Ureter (tissue), 1 donor: ENCODE results near the gene MECR. TPM values are rescaled to one million over a fixed set of nuclear protein-coding genes. Genes with fewer than 3 reads are reported as not detected.
"Not testable (repeated sequence)": the region's sequence is repeated elsewhere in the genome, so short reads cannot be mapped to it uniquely, and the experiment has no call there.

Experiments
- DNase-seq: peaks from one replicate; pipeline ENCODE4 v3.0.0-alpha.2; 2020; ENCODE audit warnings: low spot score
- total RNA-seq: library from RNA; stranded (reverse); gene quantifications from one replicate; pipeline ENCODE4 v1.2.4, GENCODE V29; 2023
- donor health status: DM: yes; HTN: yes; CAD: no.

MECR gene
- total RNA-seq, 1 donor from 2014 or later: 49.0 TPM

DNA sequence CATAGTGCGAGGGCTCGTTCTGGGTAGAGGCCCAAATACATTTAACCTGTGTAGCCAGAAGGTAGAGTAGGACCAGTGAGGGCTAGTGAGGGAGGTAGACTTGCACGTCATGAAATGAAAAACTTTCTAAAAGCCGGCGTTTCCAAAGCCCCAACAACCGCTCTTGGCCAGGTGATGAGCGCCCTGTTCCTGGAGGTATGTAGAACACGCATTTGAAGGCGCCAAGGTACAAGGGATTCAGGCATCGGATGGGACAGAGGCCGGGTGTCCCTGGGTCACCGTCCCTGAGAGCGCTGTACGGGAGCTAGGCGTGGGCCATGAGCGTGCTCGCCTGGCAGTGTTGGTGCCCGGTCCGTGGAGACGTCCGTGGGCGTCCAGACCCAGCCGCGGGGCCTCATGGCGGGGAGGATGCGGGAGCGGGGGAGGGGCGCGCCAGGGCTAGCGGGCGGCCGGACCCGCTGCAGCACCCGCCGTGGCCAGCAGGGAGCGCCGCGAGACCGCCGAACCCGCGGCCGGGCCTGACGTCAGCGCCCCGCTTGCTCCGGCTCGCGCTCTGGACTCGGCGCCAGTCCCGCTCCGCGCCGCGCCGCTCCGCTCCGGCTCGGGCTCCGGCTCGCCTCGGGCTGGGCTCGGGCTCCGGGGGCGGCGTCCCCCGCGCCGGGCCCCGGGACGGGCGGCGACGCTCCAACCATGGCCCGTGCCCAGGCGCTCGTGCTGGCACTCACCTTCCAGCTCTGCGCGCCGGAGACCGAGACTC lies 5.4 kb upstream of the MECR start, which contains the start of gene PTPRU:
Gene PTPRU, plus strand, starts transcription at position 568 of the 757 bp plus-strand sequence. Its CDS starts 123 bp downstream, at position 691.
- DNase-seq: peak; percentile 81

GRCh38 chr1:29234881-29235280 lies 4.1 kb upstream of the MECR start:
- DNase-seq: not testable (repeated sequence)

DNA sequence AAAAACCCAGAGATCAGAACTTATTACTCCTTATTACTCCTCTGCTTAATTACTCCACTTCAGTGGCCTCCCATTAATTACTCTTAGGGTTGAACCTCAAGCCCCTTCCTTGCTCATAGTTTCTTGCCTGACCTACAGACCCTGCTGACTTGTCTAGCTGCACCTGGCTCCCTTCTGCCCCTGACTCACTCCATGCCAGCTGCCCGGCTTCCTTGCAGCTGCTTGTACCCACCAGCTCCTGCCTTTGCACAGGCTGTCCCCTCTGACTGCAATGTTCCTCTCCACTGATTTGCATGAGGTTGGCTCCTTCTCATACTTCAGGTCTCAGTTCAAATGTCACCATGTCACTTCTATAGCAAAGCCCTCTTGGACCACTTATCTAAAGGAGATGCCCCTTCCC lies 3.7 kb upstream of the MECR start:
- no peak for DNase-seq

DNA sequence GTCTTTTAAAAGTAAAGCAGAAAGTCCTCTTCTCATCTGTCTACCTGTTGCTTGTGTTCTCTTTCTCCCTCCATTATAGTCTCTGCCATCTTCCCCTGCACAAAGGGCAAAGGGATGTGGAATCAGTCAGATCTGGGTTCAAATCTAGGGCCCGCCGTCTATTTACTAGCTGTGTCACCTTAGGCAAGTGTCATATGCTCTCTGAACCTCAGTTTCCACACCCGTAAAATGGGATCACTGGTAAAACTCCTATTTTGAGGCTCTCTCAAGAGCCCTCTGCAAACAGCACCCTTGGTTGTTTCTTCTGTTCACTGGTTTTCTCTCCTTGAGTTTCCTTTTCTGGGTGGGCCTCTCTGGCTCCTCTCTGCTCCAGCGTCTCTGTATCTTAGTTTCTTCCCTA lies 3.0 kb upstream of the MECR start:
- no peak for DNase-seq

DNA sequence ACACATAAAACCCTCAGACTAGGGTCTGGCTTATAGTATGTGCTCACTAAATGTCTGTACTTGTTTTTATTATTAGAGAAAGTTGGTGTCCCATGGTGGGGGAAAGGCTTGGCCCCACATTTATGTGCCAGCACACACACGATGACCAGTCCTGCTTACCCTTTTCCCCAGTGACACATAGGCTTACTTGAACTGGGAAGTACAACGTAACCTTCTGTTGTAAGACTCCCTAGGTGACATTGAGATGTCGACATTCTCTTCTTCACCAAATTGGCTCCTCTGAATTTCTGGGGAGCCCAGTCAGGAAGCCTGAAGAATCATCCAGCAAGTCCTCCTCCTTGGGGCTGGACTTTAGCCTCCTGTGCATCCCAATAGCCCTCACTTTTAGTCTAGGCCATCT lies 1.7 kb upstream of the MECR start:
- DNase-seq: no peak

DNA sequence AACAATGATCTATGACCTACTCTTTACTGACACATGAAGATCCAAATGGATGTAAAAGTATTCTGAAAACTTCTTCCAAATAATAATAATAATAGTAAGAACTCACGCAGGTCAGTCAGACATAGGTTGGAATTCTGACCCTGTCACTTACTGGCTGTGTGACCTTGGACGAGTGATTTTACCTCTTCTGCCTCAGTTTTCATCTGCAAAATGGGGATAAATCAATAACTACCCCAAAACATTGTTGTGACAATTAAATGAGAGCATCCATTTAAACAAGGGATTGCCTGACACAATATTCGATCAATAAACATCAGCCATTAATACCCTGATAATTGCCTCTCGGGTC lies 556 bp downstream of the MECR start:
- no peak for DNase-seq

DNA sequence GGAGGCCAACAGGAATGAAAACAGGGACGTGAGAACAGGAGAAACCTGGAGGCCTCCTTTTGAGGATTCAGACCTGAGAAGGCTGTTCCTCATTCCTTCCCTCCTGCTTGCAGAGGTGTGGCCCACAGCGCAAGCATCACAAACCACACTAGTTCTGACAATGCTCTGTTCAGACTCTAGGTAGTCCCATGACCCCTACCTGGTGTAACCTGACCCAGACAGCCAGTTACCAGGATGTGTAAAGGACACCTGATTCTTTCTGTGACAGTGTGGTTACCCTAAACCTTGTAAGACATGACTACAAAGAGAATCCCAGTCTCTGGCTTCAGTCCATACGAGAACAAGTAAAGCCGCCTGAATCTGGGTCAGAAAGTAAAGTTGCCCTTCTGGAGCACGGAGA lies 3.2 kb downstream of the MECR start:
- DNase-seq: no peak

DNA sequence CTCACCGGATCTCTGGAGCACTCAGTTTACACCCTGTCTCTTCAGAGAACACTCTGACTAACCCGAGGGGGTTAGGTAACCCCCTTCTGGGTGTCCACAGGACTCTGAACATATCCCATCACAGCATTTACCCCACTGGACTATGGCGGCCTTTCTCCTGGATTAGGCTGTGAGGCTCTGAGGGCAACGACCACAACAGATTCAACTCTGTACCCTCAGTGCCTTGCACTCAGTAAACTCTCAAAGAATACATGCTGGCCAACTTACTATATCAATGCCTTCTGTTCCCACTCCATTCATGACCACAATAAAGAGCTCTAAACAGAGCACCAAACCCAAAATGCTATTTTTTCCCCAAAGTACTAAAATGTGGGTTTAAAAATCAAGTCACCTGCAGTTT lies 5.4 kb downstream of the MECR start:
- no peak for DNase-seq

DNA sequence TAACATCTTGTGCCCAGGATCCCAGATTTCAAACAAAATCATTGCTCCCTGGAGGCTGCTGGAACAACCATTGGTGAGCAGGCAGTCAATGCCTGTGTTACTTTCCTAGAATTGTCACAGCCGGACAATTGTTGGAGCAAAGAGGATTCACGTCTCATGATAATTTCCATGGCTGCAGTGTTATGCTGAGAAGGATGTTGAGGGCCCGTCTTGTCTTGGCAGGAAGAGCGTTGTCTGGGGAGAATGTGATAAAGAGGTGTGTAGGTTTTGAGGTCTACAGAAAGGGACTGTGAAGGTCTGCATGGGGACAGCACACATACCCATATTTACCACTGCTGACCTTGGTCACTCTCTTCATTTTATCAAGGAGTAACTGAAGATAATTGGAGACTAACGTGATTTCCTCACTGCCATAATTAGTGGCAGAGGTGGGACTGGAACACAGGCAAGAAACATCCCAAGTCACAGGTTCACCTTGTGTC lies 6.3 kb downstream of the MECR start:
- DNase-seq: no peak

DNA sequence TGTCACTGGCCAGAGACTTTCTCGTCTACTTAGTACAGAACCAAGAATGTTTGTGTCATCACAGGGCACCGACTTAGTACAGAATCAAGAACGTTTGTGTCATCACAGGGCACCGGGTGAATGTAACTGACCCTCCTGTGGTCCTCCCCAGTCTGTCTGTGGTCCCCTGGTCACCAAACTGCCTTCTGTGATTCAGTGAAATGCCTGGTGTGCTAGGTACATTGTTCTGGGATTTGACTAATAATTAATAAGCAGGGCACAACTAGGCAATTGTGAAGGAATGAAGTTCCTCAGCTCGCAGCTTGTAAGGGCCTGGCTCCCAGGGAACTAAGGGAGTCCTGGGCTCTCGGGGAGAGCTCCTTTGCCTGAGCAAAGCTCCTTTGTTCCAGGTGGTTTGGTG lies 7.2 kb downstream of the MECR start:
- no peak for DNase-seq

DNA sequence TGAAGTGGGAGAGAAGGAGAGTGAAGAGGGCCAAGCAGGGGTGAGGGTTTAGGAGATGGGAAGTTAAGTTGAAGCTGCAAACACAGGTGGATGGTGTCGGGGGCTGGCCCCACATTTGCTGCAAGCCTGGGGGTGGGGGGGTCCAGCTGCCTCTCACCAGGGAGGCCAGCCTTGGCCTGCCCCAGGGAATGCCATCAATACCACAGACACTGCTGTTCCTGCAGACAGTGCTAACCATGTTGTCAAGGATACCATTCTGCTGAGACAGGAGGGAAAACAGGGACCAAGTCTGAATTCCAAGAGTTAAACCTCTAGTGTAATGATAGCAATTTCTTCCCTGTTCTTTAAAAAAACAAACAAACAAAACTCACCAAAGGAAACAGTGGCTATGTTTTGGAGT lies 8.0 kb downstream of the MECR start:
- no peak for DNase-seq

GRCh38 chr1:29222260-29222659 lies 8.5 kb downstream of the MECR start:
- DNase-seq: not testable (repeated sequence)

DNA sequence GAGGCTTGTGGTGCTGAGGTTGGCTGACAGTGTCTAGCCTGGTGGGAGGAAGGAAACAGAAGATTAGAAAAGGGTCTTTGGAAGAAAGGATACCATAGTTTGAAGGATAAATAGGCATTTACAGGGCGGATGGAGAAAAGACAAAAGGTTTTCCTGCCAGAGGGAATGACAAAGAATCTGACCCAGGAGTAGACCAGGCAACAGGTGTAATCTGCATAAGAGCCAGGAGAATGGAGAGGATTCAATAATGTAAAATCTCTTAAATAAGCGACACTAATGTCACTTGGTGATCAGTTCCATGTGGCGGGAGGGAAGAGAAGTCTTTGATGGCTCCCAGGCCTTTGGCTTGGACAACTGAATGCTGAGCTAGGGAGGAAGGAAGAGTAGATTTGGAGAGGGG lies 9.4 kb downstream of the MECR start:
- no peak for DNase-seq

DNA sequence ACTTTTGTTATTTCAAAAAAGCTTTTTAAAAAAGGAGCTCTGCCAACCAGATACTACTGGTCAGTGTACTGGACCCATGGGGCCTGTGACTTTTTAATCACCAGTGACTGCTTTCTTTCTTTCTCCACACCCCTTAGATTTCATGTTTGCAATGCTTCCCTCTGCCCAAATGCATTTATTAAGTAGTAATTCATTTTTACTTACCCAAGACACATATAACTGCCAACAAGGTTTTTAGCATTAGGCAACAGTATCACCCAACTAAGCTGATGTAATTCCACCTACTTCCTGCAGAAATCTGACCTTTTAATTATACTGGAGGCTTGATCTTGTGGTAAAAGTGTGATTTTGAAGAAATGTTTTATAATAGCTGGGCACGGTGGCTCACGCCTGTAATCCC lies 12.5 kb downstream of the MECR start:
- no peak for DNase-seq

- no peak for DNase-seq
Measured at GRCh38 chr1:29217633-29218032, 13.1 kb downstream of the MECR start.

GRCh38 chr1:29213055-29213454 lies 17.7 kb downstream of the MECR start:
- no peak for DNase-seq

DNA sequence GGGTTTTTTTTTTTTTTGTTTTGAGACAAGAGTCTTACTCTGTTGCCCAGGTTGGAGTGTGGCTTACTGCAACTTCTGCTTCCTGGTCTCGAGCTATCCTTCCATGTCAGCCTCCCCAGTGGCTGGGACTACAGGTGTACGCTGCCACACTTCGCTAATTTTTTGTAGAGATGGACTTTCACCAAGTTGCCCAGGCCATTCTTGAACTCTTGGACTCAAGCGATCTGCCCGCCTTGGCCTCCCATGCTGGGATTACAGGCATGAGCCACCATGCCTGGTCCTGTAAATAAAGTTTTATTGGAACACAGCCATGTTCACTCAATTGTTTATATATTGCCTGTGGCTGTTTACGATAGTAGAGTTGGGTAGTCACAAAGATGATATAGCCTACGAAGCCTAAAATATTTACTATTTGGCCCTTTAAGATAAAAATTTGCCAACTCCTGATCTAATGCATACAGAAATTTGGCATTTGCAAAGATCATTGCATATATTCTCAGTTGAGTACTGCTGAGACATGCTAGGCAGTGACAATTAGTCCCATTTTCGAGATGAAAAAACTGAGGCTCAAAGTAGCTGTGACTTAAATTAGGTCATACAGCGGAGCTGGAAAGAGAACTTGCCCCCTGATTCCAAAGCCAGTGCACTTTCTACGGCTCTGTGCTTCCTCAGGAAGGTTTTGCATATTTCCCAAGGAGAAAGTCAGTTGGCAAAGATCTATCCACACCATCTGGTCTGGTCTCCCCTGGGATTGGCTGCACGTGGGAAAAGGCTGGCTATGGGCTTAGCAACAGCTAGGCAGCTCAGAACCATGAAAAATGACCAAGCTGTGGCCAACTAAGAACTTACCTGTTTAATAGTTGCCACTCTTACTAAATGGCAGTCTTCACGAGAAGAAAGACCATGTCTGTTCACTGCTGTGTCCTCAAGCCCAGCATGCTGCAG lies 19.4 kb downstream of the MECR start:
- DNase-seq: no peak

GRCh38 chr1:29210278-29211085 lies 20.3 kb downstream of the MECR start:
- DNase-seq: no peak

- no peak for DNase-seq
Measured at GRCh38 chr1:29209173-29209572, 21.6 kb downstream of the MECR start.

DNA sequence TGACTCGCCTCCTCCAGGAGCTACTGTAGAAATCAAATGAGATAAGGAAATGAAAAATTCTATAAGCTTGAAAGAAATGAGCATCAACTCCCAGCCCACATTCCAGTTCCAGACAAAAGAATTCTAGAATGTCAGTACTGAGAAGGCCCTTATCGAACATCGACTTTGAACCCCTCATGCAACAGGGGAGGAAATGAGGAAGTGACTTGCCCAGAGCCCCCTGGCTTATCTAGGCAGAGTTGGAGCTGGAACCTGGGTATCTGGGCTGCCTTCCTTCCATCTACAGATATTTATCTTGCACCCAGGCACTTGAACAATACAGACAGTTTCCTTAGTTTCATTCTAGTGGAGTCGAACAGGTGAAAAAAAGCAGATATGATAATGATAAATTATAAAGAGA lies 22.3 kb downstream of the MECR start:
- no peak for DNase-seq

DNA sequence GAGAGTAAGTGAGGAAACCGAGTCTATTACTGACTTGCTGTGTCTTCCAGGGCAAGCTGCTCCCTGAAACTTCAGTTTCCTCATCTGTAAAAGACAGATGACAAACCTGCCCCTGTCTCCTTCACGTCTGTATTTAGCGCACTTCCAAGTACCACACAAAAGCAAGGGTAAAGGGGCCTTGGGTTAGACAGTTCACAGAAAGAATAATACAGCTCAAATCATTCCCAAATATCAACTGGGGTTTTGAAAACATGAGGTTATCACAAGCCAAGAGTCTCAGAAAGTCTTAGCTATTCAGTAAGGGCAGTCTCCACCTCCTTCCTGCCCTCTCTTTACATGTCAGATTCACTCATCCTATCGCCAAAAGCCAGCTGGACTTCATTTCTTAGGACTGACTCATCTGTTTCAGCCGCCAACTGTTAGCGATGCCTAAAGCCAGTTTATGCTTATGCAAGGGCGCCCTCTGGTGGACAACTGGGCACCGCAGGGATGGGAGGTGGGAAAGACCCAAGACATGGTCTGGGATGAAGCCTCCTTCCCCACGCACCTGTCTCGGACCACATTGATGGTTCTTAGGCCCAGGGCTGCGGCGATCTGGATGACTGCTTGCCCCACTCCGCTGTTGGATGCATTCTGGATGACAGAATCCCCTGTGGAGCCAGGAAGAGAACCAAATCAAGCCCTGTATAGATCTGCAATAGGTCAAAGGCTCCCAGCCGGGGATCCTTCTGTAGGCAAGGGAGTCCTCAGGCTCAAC lies 28.0 kb downstream of the MECR start:
- peak; percentile 97 for DNase-seq
